SK-N-SH (cell line): Measurements from ENCODE around the gene CDK18. TPM values are rescaled to one million over a fixed set of nuclear protein-coding genes. Genes with fewer than 3 reads are reported as not detected.

Experiments
- CTCF ChIA-PET: fragments of 300-600, 350-600 bp; formaldehyde crosslinking; extraction: SDS; loops from one replicate; lab custom pipeline; 2021; lab: Yijun Ruan, JAX
- POLR2A ChIA-PET: fragments of 350-600 bp; sonication (Branson Sonifier 250); formaldehyde crosslinking; extraction: SDS; loops from one replicate; lab custom pipeline; 2020; ENCODE audit warnings: antibody characterized with exemption, inconsistent platforms; lab: Yijun Ruan, JAX
- DNase-seq: peaks from one replicate; pipeline ENCODE4 v3.0.0; 2012
- H2AFZ ChIP-seq: fragments of 200-600 bp; sonication (generic); 2 replicates; pipeline ENCODE4 v1.8.1; 2016; ENCODE audit warnings: antibody characterized with exemption, mild to moderate bottlenecking, low read depth
- H3F3A ChIP-seq: fragments of 200-600 bp; sonication (generic); replicated peaks from 2 replicates; pipeline ENCODE3; 2016; ENCODE audit warnings: antibody characterized with exemption, mild to moderate bottlenecking; ENCODE audit not compliant: insufficient read depth
- H3K27ac ChIP-seq, 2 experiments: fragments of 200-500 bp in 1 of 2; fragments of 200-600 bp in 1 of 2; sonication (Bioruptor generic) in 1 of 2; sonication (generic), shearing (Covaris generic) in 1 of 2; 2 replicates each; pipeline versions ENCODE4 v1.5.1 to v1.6.1; 2014 to 2016; ENCODE audit warnings: low read depth in 2 of 2, inconsistent platforms in 1 of 2, low read length in 1 of 2, mild to moderate bottlenecking in 1 of 2, mixed read lengths in 1 of 2
- H3K27me3 ChIP-seq: fragments of 200-600 bp; sonication (generic), shearing (Covaris generic); 2 replicates; pipeline ENCODE4 v1.6.1; 2016; ENCODE audit warnings: mixed run types; ENCODE audit not compliant: insufficient read depth
- H3K36me3 ChIP-seq, 2 experiments: fragments of 200-500 bp in 1 of 2; fragments of 200-600 bp in 1 of 2; sonication (Bioruptor generic) in 1 of 2; sonication (generic) in 1 of 2; replicated peaks in 1 of 2; 2 replicates each; pipeline versions ENCODE3 to v1.5.1; 2014 to 2016; ENCODE audit warnings: low read length in 1 of 2, mild to moderate bottlenecking in 1 of 2; ENCODE audit not compliant: insufficient read depth in 2 of 2, control insufficient read depth in 1 of 2
- H3K4me1 ChIP-seq, 2 experiments: fragments of 200-500 bp in 1 of 2; fragments of 200-600 bp in 1 of 2; sonication (Bioruptor generic) in 1 of 2; sonication (generic), shearing (Covaris generic) in 1 of 2; 2 replicates each; pipeline versions ENCODE4 v1.5.1 to v1.6.1; 2014 to 2016; ENCODE audit warnings: low read depth in 1 of 2, low read length in 1 of 2, mixed run types in 1 of 2; ENCODE audit not compliant: insufficient read depth in 2 of 2, control insufficient read depth in 1 of 2
- H3K4me2 ChIP-seq: fragments of 200-600 bp; sonication (generic), shearing (Covaris generic); 2 replicates; pipeline ENCODE4 v1.6.1; 2017; ENCODE audit warnings: mixed run types
- H3K4me3 ChIP-seq, 2 experiments: fragments of 200-500 bp in 1 of 2; fragments of 200-600 bp in 1 of 2; sonication (Bioruptor generic) in 1 of 2; sonication (generic), shearing (Covaris generic) in 1 of 2; 2 replicates each; pipeline versions ENCODE4 v1.5.1 to v1.8.1; 2014 to 2016; ENCODE audit warnings: low read depth in 2 of 2, inconsistent platforms in 1 of 2, low read length in 1 of 2, mild to moderate bottlenecking in 1 of 2, mixed read lengths in 1 of 2, moderate library complexity in 1 of 2
- H3K79me2 ChIP-seq: fragments of 200-600 bp; sonication (generic); 2 replicates; pipeline ENCODE4 v1.8.1; 2017; ENCODE audit warnings: mild to moderate bottlenecking; ENCODE audit not compliant: insufficient read depth
- H3K9ac ChIP-seq: fragments of 200-600 bp; sonication (generic); 2 replicates; pipeline ENCODE4 v1.6.1; 2017; ENCODE audit warnings: mixed run types
- H3K9me2 ChIP-seq: fragments of 200-600 bp; sonication (generic); 2 replicates; pipeline ENCODE4 v1.6.1; 2017; ENCODE audit warnings: mixed run types
- H3K9me3 ChIP-seq: fragments of 200-600 bp; sonication (generic); 2 replicates; pipeline ENCODE4 v1.6.1; 2017; ENCODE audit warnings: mixed run types, mild to moderate bottlenecking, moderate library complexity
- H4K20me1 ChIP-seq: fragments of 200-600 bp; sonication (generic); 2 replicates; pipeline ENCODE4 v1.6.1; 2017; ENCODE audit warnings: mild to moderate bottlenecking, mixed run types; ENCODE audit not compliant: insufficient read depth
- ELF1 ChIP-seq: IDR thresholded peaks from 2 replicates; pipeline ENCODE4 v1.4.0; 2012
- EP300 ChIP-seq, 2 experiments: IDR thresholded peaks; 2 replicates each; pipeline versions ENCODE4 v1.4.0 to v1.6.1; 2012; ENCODE audit warnings: borderline replicate concordance in 1 of 2, low read depth in 1 of 2, low read length in 1 of 2
- EZH2phosphoT487 ChIP-seq: fragments of 200-600 bp; sonication (generic); IDR thresholded peaks from 2 replicates; pipeline ENCODE4 v1.6.1; 2017; ENCODE audit warnings: low read depth, mixed run types, mild to moderate bottlenecking, antibody characterized with exemption, moderate library complexity, borderline replicate concordance
- GABPA ChIP-seq: IDR thresholded peaks from 2 replicates; pipeline ENCODE4 v1.4.0; 2012; ENCODE audit warnings: low read depth, mild to moderate bottlenecking
- NRF1 ChIP-seq: IDR thresholded peaks from 2 replicates; pipeline ENCODE4 v1.6.1; 2012; ENCODE audit warnings: low read depth, mild to moderate bottlenecking, low read length
- POLR2AphosphoS5 ChIP-seq: IDR thresholded peaks from 2 replicates; pipeline ENCODE4 v1.6.1; 2012; ENCODE audit warnings: low read depth, low read length
- RFX5 ChIP-seq: IDR thresholded peaks from 2 replicates; pipeline ENCODE4 v1.6.1; 2012; ENCODE audit warnings: mild to moderate bottlenecking, improper control_type of control experiment, low read length
- TCF12 ChIP-seq: IDR thresholded peaks from 2 replicates; pipeline ENCODE4 v1.4.0; 2012
- TEAD4 ChIP-seq: IDR thresholded peaks from 2 replicates; pipeline ENCODE4 v1.4.0; 2012; ENCODE audit warnings: mild to moderate bottlenecking, borderline replicate concordance; ENCODE audit not compliant: insufficient read depth
- WGBS: methylation state at CpG from one replicate; pipeline ENCODE4 v1.1.6; 2017; ENCODE audit warnings: low lambda C conversion rate; 5-methylcytosine and 5-hydroxymethylcytosine counted together
- polyA plus RNA-seq, 3 experiments: library from polyadenylated mRNA; depleted of rRNA; stranded (reverse); fragments of >200 nt; gene quantifications; 2 replicates each; pipeline ENCODE4 v1.2.3, GENCODE V29; 2012
- TF ChIP-seq, protein P1 (sequence below): fragments of 150-350 bp; IDR thresholded peaks from 2 replicates; pipeline ENCODE4 v1.6.1; 2016; ENCODE audit warnings: mild to moderate bottlenecking, low read depth, low read length
- TF ChIP-seq, protein P2 (sequence below): IDR thresholded peaks from 2 replicates; pipeline ENCODE4 v1.4.0; 2012; ENCODE audit warnings: low read depth, borderline replicate concordance
- TF ChIP-seq, protein P3 (sequence below): IDR thresholded peaks from 2 replicates; pipeline ENCODE4 v1.4.0; 2012; ENCODE audit warnings: low read depth
- TF ChIP-seq, protein P4 (sequence below): IDR thresholded peaks from 2 replicates; pipeline ENCODE4; 2012

Gene CDK18
- polyA plus RNA-seq (2012; rRNA removed), result 2.5 and 3.1 TPM in 2 replicates
- polyA plus RNA-seq (2012; cell fraction: cytosol; rRNA removed), result 0.80 and 1.3 TPM in 2 replicates
- polyA plus RNA-seq (2012; cell fraction: nucleus; rRNA removed), result 10.6 and 12.1 TPM in 2 replicates

DNA sequence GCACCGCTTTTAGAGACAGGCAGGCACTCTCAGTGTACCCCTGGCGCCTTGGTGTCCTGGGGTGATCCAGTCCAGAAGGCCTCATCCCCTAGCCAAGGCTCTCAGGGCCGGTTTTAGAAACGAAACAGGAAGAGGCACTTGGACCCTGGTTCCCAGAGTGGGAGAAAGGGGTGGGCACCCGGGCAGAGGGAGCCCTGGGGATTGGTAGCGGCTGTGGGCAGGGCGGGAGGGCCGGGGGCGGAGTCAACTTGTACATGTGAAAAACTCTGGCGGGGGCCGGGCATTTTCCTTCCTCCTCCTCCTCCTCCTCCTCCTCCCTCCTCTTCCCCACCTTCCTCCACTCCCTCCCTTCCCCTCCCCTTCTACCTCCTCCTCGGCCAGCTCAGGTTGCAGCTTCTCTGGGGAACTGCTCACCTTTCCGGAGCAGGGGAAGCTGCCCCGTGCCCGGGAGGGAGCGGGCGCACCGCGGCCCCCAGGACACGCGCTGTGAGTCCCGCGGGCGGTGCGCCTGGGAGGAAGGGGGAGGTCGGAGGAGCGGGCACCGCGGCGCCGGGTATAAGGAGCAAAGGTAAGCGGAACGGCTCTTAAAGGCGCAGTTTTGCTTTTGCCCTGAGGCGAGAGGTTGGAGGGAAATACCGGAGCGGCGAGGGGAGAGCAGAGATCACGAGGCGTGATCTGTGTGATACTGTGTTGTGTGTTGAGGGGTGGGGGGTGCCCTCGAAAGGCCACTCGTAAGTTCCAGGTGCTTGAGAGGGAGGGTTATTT is at the start of gene CDK18:
CDK18 (plus strand) TSS at position 359 of the 765 bp plus-strand sequence. CDS start 18,499 bp downstream, outside the sequence.
- no peak within 1 kb of the TSS; a peak in 1 of 4 replicates for H3K27ac ChIP-seq
- peak within 1 kb of the TSS; percentile 57 to 69 for H3K4me3 ChIP-seq
- TF ChIP-seq, protein P1, sequence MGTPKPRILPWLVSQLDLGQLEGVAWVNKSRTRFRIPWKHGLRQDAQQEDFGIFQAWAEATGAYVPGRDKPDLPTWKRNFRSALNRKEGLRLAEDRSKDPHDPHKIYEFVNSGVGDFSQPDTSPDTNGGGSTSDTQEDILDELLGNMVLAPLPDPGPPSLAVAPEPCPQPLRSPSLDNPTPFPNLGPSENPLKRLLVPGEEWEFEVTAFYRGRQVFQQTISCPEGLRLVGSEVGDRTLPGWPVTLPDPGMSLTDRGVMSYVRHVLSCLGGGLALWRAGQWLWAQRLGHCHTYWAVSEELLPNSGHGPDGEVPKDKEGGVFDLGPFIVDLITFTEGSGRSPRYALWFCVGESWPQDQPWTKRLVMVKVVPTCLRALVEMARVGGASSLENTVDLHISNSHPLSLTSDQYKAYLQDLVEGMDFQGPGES, result no peak
- TF ChIP-seq EZH2phosphoT487 (no peak), TCF12 (no peak), ELF1 (0 out of 2 replicates have a peak, but pooled peaks have one; percentile 26), POLR2AphosphoS5 (no peak), NRF1 (no peak), RFX5 (no peak), GABPA (no peak), TEAD4 (no peak), EP300 (IDR thresholded peaks at IDR 0.05; ENCODE audit: borderline replicate concordance in 1 of 2, low read depth in 1 of 2, low read length in 1 of 2) (no peak)
- TF ChIP-seq, protein P2, sequence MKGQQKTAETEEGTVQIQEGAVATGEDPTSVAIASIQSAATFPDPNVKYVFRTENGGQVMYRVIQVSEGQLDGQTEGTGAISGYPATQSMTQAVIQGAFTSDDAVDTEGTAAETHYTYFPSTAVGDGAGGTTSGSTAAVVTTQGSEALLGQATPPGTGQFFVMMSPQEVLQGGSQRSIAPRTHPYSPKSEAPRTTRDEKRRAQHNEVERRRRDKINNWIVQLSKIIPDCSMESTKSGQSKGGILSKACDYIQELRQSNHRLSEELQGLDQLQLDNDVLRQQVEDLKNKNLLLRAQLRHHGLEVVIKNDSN, result no peak
- TF ChIP-seq, protein P3, sequence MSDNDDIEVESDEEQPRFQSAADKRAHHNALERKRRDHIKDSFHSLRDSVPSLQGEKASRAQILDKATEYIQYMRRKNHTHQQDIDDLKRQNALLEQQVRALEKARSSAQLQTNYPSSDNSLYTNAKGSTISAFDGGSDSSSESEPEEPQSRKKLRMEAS, result peak; percentile 68
- TF ChIP-seq, protein P4, sequence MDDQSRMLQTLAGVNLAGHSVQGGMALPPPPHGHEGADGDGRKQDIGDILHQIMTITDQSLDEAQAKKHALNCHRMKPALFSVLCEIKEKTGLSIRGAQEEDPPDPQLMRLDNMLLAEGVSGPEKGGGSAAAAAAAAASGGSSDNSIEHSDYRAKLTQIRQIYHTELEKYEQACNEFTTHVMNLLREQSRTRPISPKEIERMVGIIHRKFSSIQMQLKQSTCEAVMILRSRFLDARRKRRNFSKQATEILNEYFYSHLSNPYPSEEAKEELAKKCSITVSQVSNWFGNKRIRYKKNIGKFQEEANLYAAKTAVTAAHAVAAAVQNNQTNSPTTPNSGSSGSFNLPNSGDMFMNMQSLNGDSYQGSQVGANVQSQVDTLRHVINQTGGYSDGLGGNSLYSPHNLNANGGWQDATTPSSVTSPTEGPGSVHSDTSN, result no peak
- TF ChIP-seq, all 33 proteins: peak for 2
- H4K20me1 ChIP-seq, result no peaks in the 10 kb centered on the region
- no peaks in the 10 kb centered on the region for H3K27me3 ChIP-seq
- H3K36me3 ChIP-seq, result no peaks in the 10 kb centered on the region
- ChIA-PET CTCF (interaction anchor here (1.3 to 45.6 kb wide), 5 partner anchors 12 to 151 kb away, joined by 3 to 1333 read pairs (median 3); no protein-coding TSS in a partner anchor), POLR2A (no interaction called here)
- peak; percentile 88 for DNase-seq
- WGBS, result 8% methylated on average over 40 of the region's 42 CpGs
- no peaks in the 10 kb centered on the region for H3K79me2 ChIP-seq
- peak within 1 kb of the TSS; percentile 48 for H3K9ac ChIP-seq
- no peaks in the 10 kb centered on the region for H3K9me3 ChIP-seq
- H3K4me1 ChIP-seq, result peaks cover 7 to 54% of the 10 kb centered on the region in 2 experiments; a peak in 3 of 4 replicates
- H3K9me2 ChIP-seq, result no peaks in the 10 kb centered on the region
- peak within 1 kb of the TSS; percentile 92 for H2AFZ ChIP-seq
- no peaks in the 10 kb centered on the region for H3F3A ChIP-seq
- H3K4me2 ChIP-seq, result peak within 1 kb of the TSS; percentile 97
